Activated CD8-positive, alpha-beta memory T cell treated with anti-CD3 and anti-CD28 coated beads for 36 hours (primary cell): ENCODE measurements around the gene ALOXE3. TPM values are rescaled to one million over a fixed set of nuclear protein-coding genes. Genes with fewer than 3 reads are reported as not detected.

Source experiments
- total RNA-seq, 2 experiments: library from RNA; stranded (reverse); gene quantifications; one replicate each; pipeline ENCODE4 v1.2.3, GENCODE V29; 2021

The ALOXE3 gene
- total RNA-seq, 2 experiments from 2014 or later: 0.19 TPM; not detected in 1

Other genes with a start within 250 kb of the ALOXE3 start
- gene CHD3, start 229.7 kb downstream of the ALOXE3 start, total RNA-seq: 100 to 1,000 TPM; 112 to 113 TPM
- gene RNF227, start 202.2 kb downstream of the ALOXE3 start, total RNA-seq: 1 to 10 TPM; 4.4 to 4.5 TPM
- 1 to 10 TPM; 5.9 to 6.7 TPM for gene KCNAB3, start 188.7 kb downstream of the ALOXE3 start, total RNA-seq
- 100 to 1,000 TPM; 144 to 156 TPM for gene TRAPPC1, start 186.6 kb downstream of the ALOXE3 start, total RNA-seq
- gene CNTROB, start 186.3 kb downstream of the ALOXE3 start, total RNA-seq: 10 to 100 TPM; 40.1 to 44.4 TPM
- gene GUCY2D, start 115.9 kb downstream of the ALOXE3 start, total RNA-seq: not detected
- not detected for gene ALOX15B, start 79.5 kb downstream of the ALOXE3 start, total RNA-seq
- 1 to 10 TPM; 1.7 TPM for gene ALOX12B, start 30.8 kb downstream of the ALOXE3 start, total RNA-seq
- 1 to 10 TPM; 2.9 to 3.1 TPM for gene HES7, start 5.6 kb upstream of the ALOXE3 start, total RNA-seq
- 10 to 100 TPM; 43.1 to 45.4 TPM for gene PER1, start 33.9 kb upstream of the ALOXE3 start, total RNA-seq
- gene VAMP2, start 44.4 kb upstream of the ALOXE3 start, total RNA-seq: 10 to 100 TPM; 26.3 to 26.6 TPM
- gene TMEM107, start 57.9 kb upstream of the ALOXE3 start, total RNA-seq: 10 to 100 TPM; 20.2 to 21.0 TPM
- gene BORCS6, start 71.7 kb upstream of the ALOXE3 start, total RNA-seq: 1 to 10 TPM; 6.6 to 7.0 TPM
- 100 to 1,000 TPM; 112 to 117 TPM for gene AURKB, start 92.1 kb upstream of the ALOXE3 start, total RNA-seq
- 10 to 100 TPM; 58.7 to 60.7 TPM for gene CTC1, start 129.5 kb upstream of the ALOXE3 start, total RNA-seq
- 100 to 1,000 TPM; 191 to 203 TPM for gene PFAS, start 130.8 kb upstream of the ALOXE3 start, total RNA-seq
- 10 to 100 TPM; 65.8 to 66.1 TPM for gene RANGRF, start 170.2 kb upstream of the ALOXE3 start, total RNA-seq
- 1 to 10 TPM; 3.6 to 4.1 TPM for gene SLC25A35, start 176.9 kb upstream of the ALOXE3 start, total RNA-seq
- gene ARHGEF15, start 191.7 kb upstream of the ALOXE3 start, total RNA-seq: not detected
- gene ODF4, start 221.3 kb upstream of the ALOXE3 start, total RNA-seq: not detected